ENCODE measurements around the gene CBX8.

CBX8 gene

GRCh38 chr17:79835953-79836509 is 39.2 kb upstream of the CBX8 start:
- no peak for DNase-seq (ENCODE audit: low read depth in 2 of 2, low spot score in 1 of 2)

DNA sequence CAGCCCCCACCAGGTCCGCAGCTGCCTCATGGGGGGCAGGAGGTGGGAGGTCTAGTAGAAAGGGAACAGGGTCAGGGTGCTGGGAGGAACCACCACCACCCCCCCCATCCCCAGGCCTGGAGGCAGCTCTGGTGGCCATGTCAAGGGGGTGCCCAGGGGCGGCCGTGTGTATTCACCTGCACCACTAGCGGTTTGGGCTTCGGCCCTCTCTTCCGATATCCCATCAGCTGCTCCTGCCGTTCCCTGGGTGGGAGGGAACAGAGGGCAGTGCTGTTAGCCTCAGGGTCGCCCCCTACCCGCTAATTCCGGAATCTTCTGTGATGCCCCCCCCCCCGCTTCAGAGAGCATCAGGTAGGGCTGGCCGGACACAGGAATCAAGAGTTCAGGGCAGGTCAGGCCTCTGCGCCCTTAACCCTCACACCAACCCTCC is 38.6 kb upstream of the CBX8 start:
- no peak for DNase-seq (ENCODE audit: low read depth in 2 of 2, low spot score in 1 of 2)

GRCh38 chr17:79834565-79835469 is 37.9 kb upstream of the CBX8 start:
- no peak for DNase-seq (ENCODE audit: low read depth in 2 of 2, low spot score in 1 of 2)

GRCh38 chr17:79833744-79834564 is 37.1 kb upstream of the CBX8 start:
- DNase-seq (ENCODE audit: low read depth in 2 of 2, low spot score in 1 of 2) = no peak

DNA sequence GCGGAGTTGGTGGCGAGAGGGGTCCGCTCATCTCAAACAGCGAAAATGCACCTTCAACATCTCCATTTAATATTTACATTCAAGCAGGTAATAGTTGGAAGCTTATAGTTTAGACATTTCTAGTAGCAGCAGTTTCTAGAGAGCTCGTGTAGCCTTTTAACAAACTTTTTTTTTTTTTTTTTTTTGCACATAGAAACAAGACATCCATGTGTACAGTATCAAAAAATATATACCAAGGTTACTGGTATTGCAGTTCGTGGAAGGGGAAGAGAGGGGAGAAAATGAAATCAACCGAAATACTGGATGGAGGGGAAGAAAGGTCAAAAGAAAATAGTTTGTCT is 36.2 kb upstream of the CBX8 start:
- no peak for DNase-seq (ENCODE audit: low read depth in 2 of 2, low spot score in 1 of 2)

- DNase-seq (ENCODE audit: low read depth in 2 of 2, low spot score in 1 of 2) = no peak
Observed at GRCh38 chr17:79832218-79833109, 35.6 kb upstream of the CBX8 start.

- DNase-seq (ENCODE audit: low read depth in 2 of 2, low spot score in 1 of 2) = no peak
Observed at GRCh38 chr17:79831265-79832217, 34.7 kb upstream of the CBX8 start.

DNA sequence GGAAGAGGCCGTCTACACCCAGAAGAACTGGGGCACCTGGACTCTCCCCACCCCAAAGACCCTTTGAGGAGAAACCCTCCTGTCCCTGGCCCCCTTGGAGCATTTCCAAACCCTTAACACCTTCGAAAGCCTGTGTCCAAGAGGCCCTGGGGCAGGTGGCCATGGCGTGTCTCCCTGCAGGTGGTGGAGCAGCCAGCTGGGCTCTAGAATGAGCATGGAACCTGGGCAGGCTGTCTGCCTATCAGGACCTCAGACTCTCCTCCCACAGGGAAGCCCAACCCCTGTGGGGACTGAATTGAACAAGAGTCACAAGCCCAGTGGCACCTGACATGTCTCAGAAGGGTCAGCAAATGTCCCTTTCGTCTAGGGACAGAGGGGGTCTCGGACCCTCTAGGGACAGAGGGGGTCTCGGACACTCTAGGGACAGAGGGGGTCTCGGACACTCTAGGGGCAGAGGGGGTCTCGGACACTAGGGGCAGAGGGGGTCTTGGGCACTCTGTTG is 33.9 kb upstream of the CBX8 start:
- DNase-seq (ENCODE audit: low read depth in 2 of 2, low spot score in 1 of 2) = no peak

- no peak for DNase-seq (ENCODE audit: low read depth in 2 of 2, low spot score in 1 of 2)
Observed at GRCh38 chr17:79830303-79830702, 33.4 kb upstream of the CBX8 start.

DNA sequence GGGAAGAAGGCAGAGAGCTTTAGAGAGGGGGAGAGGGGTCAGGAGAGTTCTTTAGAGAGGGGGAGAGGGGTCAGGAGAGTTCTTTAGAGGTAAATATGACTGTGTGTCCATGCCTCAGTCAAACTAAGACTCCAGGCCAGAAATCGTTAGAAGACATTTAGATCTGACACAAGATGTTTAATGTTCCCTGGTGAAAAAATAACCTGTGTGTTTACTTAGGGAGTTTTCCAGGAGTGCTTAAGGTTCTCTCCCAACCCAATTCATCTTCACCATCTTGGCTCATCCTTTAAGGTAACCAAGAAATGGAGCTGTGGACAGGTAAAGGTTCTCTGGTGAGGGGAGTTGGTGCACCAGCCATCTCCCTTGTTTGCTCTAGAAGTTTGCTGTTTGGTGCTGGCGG is 32.6 kb upstream of the CBX8 start:
- no peak for DNase-seq (ENCODE audit: low read depth in 2 of 2, low spot score in 1 of 2)

GRCh38 chr17:79829004-79829403 is 32.1 kb upstream of the CBX8 start:
- no peak for DNase-seq (ENCODE audit: low read depth in 2 of 2, low spot score in 1 of 2)

- DNase-seq (ENCODE audit: low read depth in 2 of 2, low spot score in 1 of 2) = no peak
Observed at GRCh38 chr17:79826841-79827578, 30.1 kb upstream of the CBX8 start.

- no peak for DNase-seq (ENCODE audit: low read depth in 2 of 2, low spot score in 1 of 2)
Observed at GRCh38 chr17:79826204-79826680, 29.4 kb upstream of the CBX8 start.

DNA sequence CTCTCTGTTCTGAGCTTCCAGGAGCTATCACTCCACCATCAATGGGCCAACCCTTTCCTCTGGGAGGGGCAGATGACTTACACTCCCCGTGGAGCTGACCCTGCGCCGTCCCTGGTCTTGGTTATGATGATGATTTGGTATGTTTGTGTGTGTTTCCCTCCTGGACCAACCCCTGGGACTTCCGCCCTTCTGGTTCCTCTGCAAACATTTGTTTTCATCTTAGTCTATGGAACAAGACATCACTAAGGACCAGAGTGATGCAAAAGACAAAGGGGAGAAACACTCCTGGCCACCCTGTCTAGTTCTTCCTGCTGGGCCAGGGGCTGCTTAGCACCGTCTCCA is 28.7 kb upstream of the CBX8 start:
- no peak for DNase-seq (ENCODE audit: low read depth in 2 of 2, low spot score in 1 of 2)

- DNase-seq (ENCODE audit: low read depth in 2 of 2, low spot score in 1 of 2) = no peak
Observed at GRCh38 chr17:79824893-79825579, 28.2 kb upstream of the CBX8 start.

DNA sequence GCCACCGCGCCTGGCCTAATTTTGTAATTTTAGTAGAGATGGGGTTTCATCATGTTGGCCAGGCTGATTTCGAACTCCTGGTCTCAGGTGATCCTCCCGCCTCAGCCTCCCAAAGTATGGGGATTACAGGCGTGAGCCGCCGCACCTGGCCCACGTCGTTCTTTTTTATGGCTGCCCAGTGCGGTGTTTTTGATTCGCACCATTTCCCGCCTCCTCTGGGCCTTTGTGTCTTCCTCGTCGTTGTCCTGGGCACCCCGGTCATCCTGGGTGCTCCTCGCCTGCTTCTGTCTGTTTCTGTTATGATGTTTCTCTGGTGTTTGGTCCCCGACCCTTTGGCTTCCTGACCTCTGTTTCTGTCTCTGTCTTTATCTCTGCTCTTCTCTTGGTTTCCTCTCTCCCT is 27.4 kb upstream of the CBX8 start:
- no peak for DNase-seq (ENCODE audit: low read depth in 2 of 2, low spot score in 1 of 2)

GRCh38 chr17:79822583-79823124 is 25.8 kb upstream of the CBX8 start:
- no peak for DNase-seq (ENCODE audit: low read depth in 2 of 2, low spot score in 1 of 2)

All from stimulated activated CD8-positive, alpha-beta memory T cell treated with anti-CD3 and anti-CD28 coated beads, Interleukin-4, amount 100 ng/mL, for 4 hours (primary cell).